Type B pancreatic cell (in vitro differentiated cells): ENCODE results near the gene EDEM2. TPM values are rescaled to one million over a fixed set of nuclear protein-coding genes. Genes with fewer than 3 reads are reported as not detected.
"Not testable (repeated sequence)": the region's sequence is repeated elsewhere in the genome, so short reads cannot be mapped to it uniquely, and the experiment has no call there.

ENCODE experiments used
- DNase-seq: peaks from one replicate; pipeline ENCODE4 v3.0.0; 2021; ENCODE audit warnings: mixed read lengths; ENCODE audit not compliant: unreplicated experiment; ENCODE audit errors: extremely low spot score
- H3K27ac Mint-ChIP-seq: 2 replicates; pipeline ENCODE4 v1.8.0; 2021; ENCODE audit warnings: mild to moderate bottlenecking, mixed read lengths
- H3K27me3 Mint-ChIP-seq: 2 replicates; pipeline ENCODE4 v1.8.0; 2021; ENCODE audit warnings: mixed read lengths
- H3K36me3 Mint-ChIP-seq: 2 replicates; pipeline ENCODE4 v1.8.0; 2021; ENCODE audit warnings: mixed read lengths
- H3K4me1 Mint-ChIP-seq: one replicate; pipeline ENCODE4 v1.8.0; 2021; ENCODE audit warnings: mixed read lengths; ENCODE audit not compliant: unreplicated experiment
- H3K4me3 Mint-ChIP-seq: 2 replicates; pipeline ENCODE4 v1.8.0; 2021; ENCODE audit warnings: mild to moderate bottlenecking, mixed read lengths
- H3K9me3 Mint-ChIP-seq: 2 replicates; pipeline ENCODE4 v1.8.0; 2021; ENCODE audit warnings: mixed read lengths
- CTCF ChIP-seq: fragments of 200-600 bp; sonication (generic); conservative IDR thresholded peaks from 2 replicates; pipeline ENCODE4 v1.5.0; 2021; ENCODE audit warnings: antibody characterized with exemption, mild to moderate bottlenecking
- total RNA-seq: library from RNA; stranded (reverse); gene quantifications from 2 replicates; pipeline ENCODE4 v1.2.1, GENCODE V29; 2021; ENCODE audit warnings: low replicate concordance

The EDEM2 gene
- total RNA-seq, 1 donor from 2014 or later: 27.3 TPM

DNA sequence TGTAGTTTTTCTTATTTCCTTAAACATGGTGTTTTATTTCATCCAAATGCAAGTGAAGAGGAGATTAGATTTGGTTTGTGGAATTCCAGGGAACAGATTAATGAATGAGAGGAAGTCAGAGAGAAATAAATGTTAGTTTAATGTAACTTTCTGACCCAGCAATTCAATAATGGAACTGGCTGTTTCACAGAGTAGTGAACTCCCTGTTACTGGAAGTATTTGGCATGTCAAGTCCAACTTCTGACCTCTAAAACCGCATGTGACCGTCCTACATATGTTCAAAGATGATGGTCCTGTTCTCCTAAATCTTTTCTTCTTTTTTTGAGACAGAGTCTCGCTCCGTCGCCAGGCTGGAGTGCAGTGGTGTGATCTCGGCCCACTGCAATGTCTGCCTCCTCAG, 43.4 kb upstream of the EDEM2 start:
- DNase-seq: no peak
- no peak for TF ChIP-seq CTCF
- H3K4me3 Mint-ChIP-seq: no peak overlapping the region
- no peak overlapping the region for H3K27ac Mint-ChIP-seq
- no peaks in the 10 kb centered on the region for H3K27me3 Mint-ChIP-seq
- H3K9me3 Mint-ChIP-seq: no peaks in the 10 kb centered on the region
- no peaks in the 10 kb centered on the region for H3K36me3 Mint-ChIP-seq
- no peaks in the 10 kb centered on the region for H3K4me1 Mint-ChIP-seq

- H3K36me3 Mint-ChIP-seq, H3K9me3 Mint-ChIP-seq, DNase-seq, H3K4me1 Mint-ChIP-seq, H3K27ac Mint-ChIP-seq, H3K27me3 Mint-ChIP-seq, H3K4me3 Mint-ChIP-seq: not testable (repeated sequence)
These were observed 42.1 kb upstream of the EDEM2 start for GRCh38 chr20:35189223-35189622.

GRCh38 chr20:35187584-35188190, 40.6 kb upstream of the EDEM2 start:
- no peaks in the 10 kb centered on the region for H3K27me3 Mint-ChIP-seq
- no peaks in the 10 kb centered on the region for H3K9me3 Mint-ChIP-seq
- H3K4me3 Mint-ChIP-seq: no peak overlapping the region
- no peak for TF ChIP-seq CTCF
- H3K4me1 Mint-ChIP-seq: no peaks in the 10 kb centered on the region
- H3K27ac Mint-ChIP-seq: no peak overlapping the region
- H3K36me3 Mint-ChIP-seq: no peaks in the 10 kb centered on the region
- no peak for DNase-seq

DNA sequence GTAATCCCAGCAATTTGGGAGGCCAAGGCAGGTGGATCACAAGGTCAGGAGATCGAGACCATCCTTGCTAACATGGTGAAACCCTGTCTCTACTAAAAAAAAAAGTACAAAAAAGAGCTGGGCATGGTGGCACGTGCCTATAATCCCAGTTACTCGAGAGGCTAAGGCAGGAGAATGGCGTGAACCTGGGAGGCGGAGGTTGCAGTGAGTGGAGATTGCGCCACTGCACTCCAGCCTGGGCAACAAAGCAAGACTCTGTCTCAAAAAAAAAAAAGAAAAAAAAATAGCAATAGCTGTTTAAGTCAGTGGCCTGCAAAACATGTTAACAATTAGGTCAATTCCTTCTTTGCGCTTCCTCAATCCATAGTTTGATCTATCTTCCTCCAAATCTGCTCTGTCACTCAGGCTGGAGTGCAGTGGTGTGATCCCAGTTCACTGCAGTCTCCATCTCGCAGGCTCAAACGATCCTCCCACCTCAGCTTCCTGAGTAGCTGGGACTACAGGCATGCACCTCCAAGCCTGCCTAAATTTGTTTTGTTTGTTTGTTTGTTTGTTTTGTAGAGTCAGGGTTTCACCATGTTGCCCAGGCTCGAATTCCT, 39.7 kb upstream of the EDEM2 start:
- not testable (repeated sequence) for H3K36me3 Mint-ChIP-seq, H3K27ac Mint-ChIP-seq, H3K4me3 Mint-ChIP-seq, DNase-seq, H3K27me3 Mint-ChIP-seq, H3K4me1 Mint-ChIP-seq, H3K9me3 Mint-ChIP-seq

DNA sequence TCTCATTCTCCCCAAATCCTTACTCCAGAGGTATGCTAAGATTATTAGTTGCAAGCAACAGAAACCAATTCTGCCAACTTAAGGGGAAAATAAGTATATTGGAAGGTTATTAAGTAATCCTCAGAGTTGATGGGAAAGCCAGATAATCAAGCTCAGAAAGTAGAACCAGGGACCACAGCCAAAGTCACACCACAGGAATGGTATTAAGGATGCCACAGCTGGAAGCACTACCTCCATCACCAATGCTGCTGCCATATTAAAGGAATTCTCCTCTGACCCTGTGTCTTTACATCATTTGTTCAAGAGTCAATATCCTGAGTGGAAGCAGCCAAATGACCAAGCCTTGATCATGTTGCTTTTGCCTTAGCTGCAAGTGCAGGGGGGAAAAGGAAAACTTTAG, 34.6 kb upstream of the EDEM2 start:
- no peak for DNase-seq
- no peaks in the 10 kb centered on the region for H3K9me3 Mint-ChIP-seq
- no peaks in the 10 kb centered on the region for H3K27me3 Mint-ChIP-seq
- no peak for TF ChIP-seq CTCF
- H3K27ac Mint-ChIP-seq: no peak overlapping the region
- peaks cover 9% of the 10 kb centered on the region for H3K36me3 Mint-ChIP-seq
- no peak overlapping the region for H3K4me3 Mint-ChIP-seq
- no peaks in the 10 kb centered on the region for H3K4me1 Mint-ChIP-seq

DNA sequence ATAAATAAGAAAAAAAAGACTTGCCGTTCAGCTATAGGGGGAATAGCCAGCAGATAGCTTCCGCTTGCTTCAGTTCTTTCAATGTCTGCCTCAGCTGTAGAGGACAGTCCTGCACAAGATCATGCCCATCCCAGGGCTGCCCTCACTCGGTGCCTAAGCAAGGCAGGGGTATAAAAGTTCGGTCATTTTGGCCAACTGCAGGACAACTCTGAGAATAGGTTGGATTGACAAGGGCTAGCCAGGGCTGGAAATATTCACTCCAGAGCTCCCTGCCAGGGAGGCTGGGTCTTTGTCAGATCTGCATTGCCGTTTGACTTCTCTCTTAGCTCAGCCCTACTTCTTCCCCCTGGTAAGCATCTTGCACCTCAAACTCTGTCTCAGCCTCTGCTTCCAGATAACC, 33.1 kb upstream of the EDEM2 start:
- Mint-ChIP-seq H3K27ac (no peak overlapping the region), H3K9me3 (no peaks in the 10 kb centered on the region)

More for the DNA sequence above, 33.1 kb upstream of the EDEM2 start:
- TF ChIP-seq CTCF: no peak
- no peak overlapping the region for H3K4me3 Mint-ChIP-seq
- peaks cover 3% of the 10 kb centered on the region for H3K27me3 Mint-ChIP-seq
- no peak for DNase-seq
- no peaks in the 10 kb centered on the region for H3K4me1 Mint-ChIP-seq
- H3K36me3 Mint-ChIP-seq: peaks cover 9% of the 10 kb centered on the region
